IMR-90 (cell line): ENCODE data around the gene NEDD4L. TPM values are rescaled to one million over a fixed set of nuclear protein-coding genes. Genes with fewer than 3 reads are reported as not detected.

Source experiments
- ATAC-seq: fragments of 200-7000 bp; cut with Tn5 transposase; 2 replicates; pipeline ENCODE4 v1.9.1; 2020; ENCODE audit warnings: low read depth, mild to moderate bottlenecking, moderate library complexity
- BruUV-seq: library from RNA; stranded (reverse); fragments of 400-500 nt; replicated peaks from 2 replicates; lab custom pipeline; 2021; lab: Mats Ljungman, UMichigan
- CTCF ChIA-PET: fragments of 300-600 bp; formaldehyde crosslinking; extraction: SDS; loops from one replicate; lab custom pipeline; 2021; ENCODE audit warnings: antibody characterized with exemption; lab: Yijun Ruan, JAX
- POLR2A ChIA-PET: fragments of 300-600 bp; sonication (Branson Sonifier 250); formaldehyde crosslinking; loops from one replicate; lab custom pipeline; 2022; ENCODE audit warnings: antibody characterized with exemption; ENCODE audit not compliant: unreplicated experiment; lab: Charles Lee
- DNase-seq: peaks from one replicate; pipeline ENCODE4 v3.0.0; 2013
- H2AFZ ChIP-seq: replicated peaks from 2 replicates; pipeline ENCODE3; 2013; ENCODE audit warnings: low read length, mild to moderate bottlenecking; ENCODE audit not compliant: poor library complexity
- H2AK5ac ChIP-seq: 2 replicates; pipeline ENCODE4 v1.6.1; 2013; ENCODE audit warnings: low read depth, low read length, inconsistent platforms
- H2AK9ac ChIP-seq: replicated peaks from 2 replicates; pipeline ENCODE3; 2013; ENCODE audit warnings: mild to moderate bottlenecking, low read depth, low read length, moderate library complexity; ENCODE audit not compliant: poor library complexity
- H2BK120ac ChIP-seq: 2 replicates; pipeline ENCODE4 v1.6.1; 2013; ENCODE audit warnings: low read depth, low read length, inconsistent platforms
- H2BK15ac ChIP-seq: 3 replicates; pipeline ENCODE4 v1.6.1; 2013; ENCODE audit warnings: low read depth, low read length, inconsistent platforms
- H2BK20ac ChIP-seq: 2 replicates; pipeline ENCODE4 v1.6.1; 2013; ENCODE audit warnings: low read depth, mild to moderate bottlenecking, inconsistent platforms, low read length, moderate library complexity
- H2BK5ac ChIP-seq: 2 replicates; pipeline ENCODE4 v1.6.1; 2013; ENCODE audit warnings: mild to moderate bottlenecking, low read depth, low read length, inconsistent platforms; ENCODE audit not compliant: poor library complexity, severe bottlenecking
- H3K14ac ChIP-seq: replicated peaks from 2 replicates; pipeline ENCODE4 v1.6.1; 2013; ENCODE audit warnings: low read depth, low read length, inconsistent platforms
- H3K18ac ChIP-seq: 2 replicates; pipeline ENCODE4 v1.6.1; 2013; ENCODE audit warnings: low read depth, low read length, control low read depth
- H3K23ac ChIP-seq: 2 replicates; pipeline ENCODE4 v1.6.1; 2013; ENCODE audit warnings: low read depth, low read length, inconsistent platforms
- H3K27ac ChIP-seq: 2 replicates; pipeline ENCODE4 v1.5.1; 2013; ENCODE audit warnings: mild to moderate bottlenecking, control low read depth, low read length; ENCODE audit not compliant: insufficient read depth
- H3K27me3 ChIP-seq: 2 replicates; pipeline ENCODE4 v1.6.1; 2013; ENCODE audit warnings: low read length; ENCODE audit not compliant: control insufficient read depth, insufficient read depth
- H3K36me3 ChIP-seq: 2 replicates; pipeline ENCODE4 v1.6.1; 2013; ENCODE audit warnings: low read length, mixed read lengths; ENCODE audit not compliant: control insufficient read depth, insufficient read depth
- H3K4ac ChIP-seq: 2 replicates; pipeline ENCODE4 v1.6.1; 2013; ENCODE audit warnings: low read depth, low read length, inconsistent platforms
- H3K4me1 ChIP-seq: 2 replicates; pipeline ENCODE4 v1.6.1; 2013; ENCODE audit warnings: low read length, mixed read lengths; ENCODE audit not compliant: control insufficient read depth, insufficient read depth
- H3K4me2 ChIP-seq: 2 replicates; pipeline ENCODE4 v1.6.1; 2013; ENCODE audit warnings: low read depth, mild to moderate bottlenecking, control low read depth, low read length, moderate library complexity
- H3K4me3 ChIP-seq: 2 replicates; pipeline ENCODE4 v1.5.1; 2013; ENCODE audit warnings: low read depth, mild to moderate bottlenecking, control low read depth, low read length, moderate library complexity; ENCODE audit not compliant: insufficient read depth
- H3K56ac ChIP-seq: 2 replicates; pipeline ENCODE4 v1.6.1; 2013; ENCODE audit warnings: low read length, inconsistent platforms; ENCODE audit not compliant: insufficient read depth; ENCODE audit errors: extremely low read depth
- H3K79me1 ChIP-seq, 2 experiments: 2 replicates each; pipeline ENCODE4 v1.6.1; 2013; ENCODE audit warnings: low read length in 2 of 2, inconsistent platforms in 1 of 2, low read depth in 1 of 2
- H3K9ac ChIP-seq: 2 replicates; pipeline ENCODE4 v1.6.1; 2013; ENCODE audit warnings: low read depth, low read length, control low read depth
- H3K9me1 ChIP-seq: 2 replicates; pipeline ENCODE4 v1.6.1; 2013; ENCODE audit warnings: low read length, inconsistent platforms; ENCODE audit not compliant: insufficient read depth
- H3K9me3 ChIP-seq: 2 replicates; pipeline ENCODE4 v1.6.1; 2013; ENCODE audit warnings: low read length; ENCODE audit not compliant: control insufficient read depth, insufficient read depth
- H4K20me1 ChIP-seq: 2 replicates; pipeline ENCODE4 v1.6.1; 2013; ENCODE audit warnings: low read length, inconsistent platforms; ENCODE audit not compliant: insufficient read depth
- H4K5ac ChIP-seq: 2 replicates; pipeline ENCODE4 v1.6.1; 2013; ENCODE audit warnings: mild to moderate bottlenecking, low read depth, low read length, control low read depth
- H4K8ac ChIP-seq, 2 experiments: 2 replicates each; pipeline ENCODE4 v1.6.1; 2013; ENCODE audit warnings: low read depth in 2 of 2, low read length in 2 of 2, control low read depth in 1 of 2, inconsistent platforms in 1 of 2
- H4K91ac ChIP-seq: 2 replicates; pipeline ENCODE4 v1.6.1; 2013; ENCODE audit warnings: low read depth, low read length, inconsistent platforms; ENCODE audit not compliant: insufficient read depth
- MAFK ChIP-seq: IDR thresholded peaks from 2 replicates; pipeline ENCODE4 v1.6.1; 2012; ENCODE audit warnings: low read depth, low read length, improper control_type of control experiment
- MAZ ChIP-seq: IDR thresholded peaks from 2 replicates; pipeline ENCODE4 v1.6.1; 2012; ENCODE audit warnings: low read depth, mild to moderate bottlenecking, low read length, improper control_type of control experiment, moderate library complexity, borderline replicate concordance
- MXI1 ChIP-seq: IDR thresholded peaks from 2 replicates; pipeline ENCODE4 v1.6.1; 2012; ENCODE audit warnings: low read depth, mild to moderate bottlenecking, low read length, moderate library complexity, borderline replicate concordance
- POLR2A ChIP-seq: IDR thresholded peaks from 2 replicates; pipeline ENCODE4 v1.6.1; 2012; ENCODE audit warnings: mild to moderate bottlenecking, low read depth, low read length
- RCOR1 ChIP-seq: IDR thresholded peaks from 2 replicates; pipeline ENCODE4 v1.6.1; 2012; ENCODE audit warnings: mild to moderate bottlenecking, low read length, improper control_type of control experiment; ENCODE audit not compliant: insufficient replicate concordance
- WGBS, 2 experiments: methylation state at CpG; one replicate each; pipeline versions ENCODE4 v1.1.5 to v1.1.7; 2013; ENCODE audit warnings: missing lambda C conversion rate in 2 of 2; ENCODE audit not compliant: insufficient read length in 1 of 2; ENCODE audit errors: extremely low coverage in 2 of 2; 5-methylcytosine and 5-hydroxymethylcytosine counted together
- dilution Hi-C: fragments of 300-500 bp; cut with HindIII; formaldehyde crosslinking; loops from one replicate; pipeline ENCODE4 v1.14.3; 2018; ENCODE audit warnings: low sequenced_read_pairs; ENCODE audit not compliant: unreplicated experiment
- in situ Hi-C: fragments of 300-500 bp; cut with MboI; formaldehyde crosslinking; loops from 3 replicates; pipeline ENCODE4 v1.14.3; 2019; ENCODE audit warnings: low sequenced_read_pairs, inconsistent platforms, mixed read lengths
- intact Hi-C: fragments of 100-400 bp; cut with micrococcal nuclease; formaldehyde crosslinking; loops from 2 replicates; pipeline ENCODE4 v1.10.0; 2022
- polyA plus RNA-seq, 3 experiments: library from polyadenylated mRNA; depleted of rRNA; stranded (reverse); fragments of >200 nt; gene quantifications; 2 replicates each; pipeline ENCODE4 v1.2.3, GENCODE V29; 2012; ENCODE audit warnings: low replicate concordance in 1 of 3
- total RNA-seq: library from RNA; depleted of rRNA; stranded (reverse); fragments of >200 nt; gene quantifications from 2 replicates; pipeline ENCODE4 v1.2.3, GENCODE V29; 2012

Gene NEDD4L
- total and polyA plus RNA-seq, 2 of the 4 experiments (the other 2 are of a cell fraction), result 10.0 to 10.9 TPM

DNA sequence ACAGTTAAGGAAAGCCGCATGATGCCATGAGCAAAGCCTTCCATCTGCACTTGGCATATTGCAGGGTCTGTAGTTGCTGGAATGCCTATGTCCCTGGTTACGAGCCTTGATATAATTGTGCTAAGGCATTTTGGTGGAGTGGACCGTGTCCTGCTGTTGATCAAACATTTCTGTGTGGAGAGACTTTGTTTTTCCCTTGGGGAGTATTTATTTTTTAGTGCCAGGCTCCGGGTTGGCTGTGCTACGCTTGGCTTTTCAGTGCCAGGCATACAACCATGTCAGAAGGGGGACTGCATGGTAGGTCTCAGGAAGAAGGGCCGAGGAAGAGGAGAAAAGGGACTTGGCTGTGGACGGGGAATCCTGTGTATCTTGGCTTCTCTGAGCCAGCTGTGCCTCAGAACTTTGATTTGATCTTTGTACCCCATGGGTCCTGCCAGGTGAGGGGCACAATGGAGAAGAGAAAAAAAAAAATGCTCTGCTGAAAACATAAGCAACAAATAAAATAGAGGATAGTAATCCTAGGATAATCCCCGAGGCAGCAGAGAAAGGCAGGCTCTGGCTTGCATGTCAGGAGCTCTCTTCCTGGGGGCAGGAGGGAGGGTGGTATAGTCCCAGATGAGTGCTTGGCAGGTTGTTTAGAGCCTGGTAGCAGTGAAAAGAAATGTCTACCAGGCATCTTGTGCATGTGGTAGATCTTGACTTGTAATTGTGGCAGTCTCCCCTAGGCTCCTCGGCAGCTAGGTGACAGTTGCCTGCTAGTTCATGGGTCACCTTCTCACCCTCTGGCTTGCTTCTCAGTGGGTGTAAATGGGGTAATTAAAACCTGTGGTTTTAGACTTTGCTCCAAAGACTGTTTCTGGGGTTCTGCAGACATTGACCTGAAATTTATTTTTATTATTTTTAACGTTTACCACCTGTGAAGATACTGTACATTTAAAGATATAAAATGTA, 233.0 kb downstream of the NEDD4L start:
- Histone ChIP-seq H3K9me3 (no peaks in the 10 kb centered on the region), H2BK5ac (no peak overlapping the region), H3K9me1 (peaks cover 7% of the 10 kb centered on the region), H3K4me2 (no peak overlapping the region), H3K18ac (no peak overlapping the region), H3K4ac (no peak overlapping the region), H3K14ac (no peak overlapping the region), H3K27ac (no peak overlapping the region), H4K20me1 (peaks cover 3% of the 10 kb centered on the region; the same call in 1 of the 2 replicates), H3K56ac (no peak overlapping the region), H4K5ac (no peak overlapping the region), H3K4me3 (no peak overlapping the region), H4K8ac (no peak overlapping the region), H3K36me3 (no peaks in the 10 kb centered on the region), H3K27me3 (no peaks in the 10 kb centered on the region), H2AFZ (no peak overlapping the region), H2BK15ac (no peak overlapping the region), H2AK9ac (no peak overlapping the region), H3K9ac (no peak overlapping the region), H3K23ac (no peak overlapping the region), H3K79me1 (0 out of 4 replicates have a peak, but pooled peaks cover 0 to 3% of the 10 kb centered on the region in 2 experiments), H4K91ac (no peak overlapping the region), H2AK5ac (no peak overlapping the region), H2BK120ac (no peak overlapping the region), H2BK20ac (no peak overlapping the region), H3K4me1 (peaks cover 2% of the 10 kb centered on the region; the same call in 1 of the 2 replicates)
- intact Hi-C loops, result no loop called here
- CTCF ChIA-PET, result interaction anchor here (0.5 kb wide), 1 partner anchor 287 kb away, joined by 5 read pairs; no protein-coding TSS in a partner anchor
- ATAC-seq, result no peak
- DNase-seq, result no peak
- BruUV-seq, result no TSS peak
- 86% methylated on average over 2 of the region's 10 CpGs; no CpG with 5 or more reads in 1 of the 2 experiments for WGBS, 2 experiments
- TF ChIP-seq MXI1 (no peak), MAFK (no peak), MAZ (no peak), RCOR1 (no peak), POLR2A (no peak)
- in situ Hi-C loops, result no loop called here
- POLR2A ChIA-PET, result no interaction called here
- dilution Hi-C loops, result no loop called here
